Suprapubic skin (tissue), 4 donors: ENCODE measurements around the gene FAM170B.

Experiments used
- EP300 ChIP-seq: sonication (generic); formaldehyde crosslinking; IDR thresholded peaks from one replicate; pipeline ENCODE4 v1.6.1; 2017; ENCODE audit warnings: antibody characterized with exemption
- POLR2A ChIP-seq, 2 donors: fragments of 450-650 bp; IDR thresholded peaks; one replicate each; pipeline ENCODE4 v1.6.1; 2017; ENCODE audit warnings: antibody characterized with exemption in 2 of 2, mild to moderate bottlenecking in 2 of 2, moderate library complexity in 2 of 2
- POLR2AphosphoS5 ChIP-seq, 3 donors: sonication (generic); formaldehyde crosslinking; IDR thresholded peaks; one replicate each; pipeline ENCODE4 v1.6.1; 2017; ENCODE audit warnings: antibody characterized with exemption in 3 of 3
- TF ChIP-seq, protein P1 (sequence below), 2 donors: fragments of 200-600 bp in 1 of 2; fragments of 450-650 bp in 1 of 2; sonication (generic) in 1 of 2; IDR thresholded peaks; one replicate each; pipeline ENCODE4 v1.5.1; 2016 to 2019; ENCODE audit warnings: antibody characterized with exemption in 2 of 2, mild to moderate bottlenecking in 1 of 2, moderate library complexity in 1 of 2

DNA sequence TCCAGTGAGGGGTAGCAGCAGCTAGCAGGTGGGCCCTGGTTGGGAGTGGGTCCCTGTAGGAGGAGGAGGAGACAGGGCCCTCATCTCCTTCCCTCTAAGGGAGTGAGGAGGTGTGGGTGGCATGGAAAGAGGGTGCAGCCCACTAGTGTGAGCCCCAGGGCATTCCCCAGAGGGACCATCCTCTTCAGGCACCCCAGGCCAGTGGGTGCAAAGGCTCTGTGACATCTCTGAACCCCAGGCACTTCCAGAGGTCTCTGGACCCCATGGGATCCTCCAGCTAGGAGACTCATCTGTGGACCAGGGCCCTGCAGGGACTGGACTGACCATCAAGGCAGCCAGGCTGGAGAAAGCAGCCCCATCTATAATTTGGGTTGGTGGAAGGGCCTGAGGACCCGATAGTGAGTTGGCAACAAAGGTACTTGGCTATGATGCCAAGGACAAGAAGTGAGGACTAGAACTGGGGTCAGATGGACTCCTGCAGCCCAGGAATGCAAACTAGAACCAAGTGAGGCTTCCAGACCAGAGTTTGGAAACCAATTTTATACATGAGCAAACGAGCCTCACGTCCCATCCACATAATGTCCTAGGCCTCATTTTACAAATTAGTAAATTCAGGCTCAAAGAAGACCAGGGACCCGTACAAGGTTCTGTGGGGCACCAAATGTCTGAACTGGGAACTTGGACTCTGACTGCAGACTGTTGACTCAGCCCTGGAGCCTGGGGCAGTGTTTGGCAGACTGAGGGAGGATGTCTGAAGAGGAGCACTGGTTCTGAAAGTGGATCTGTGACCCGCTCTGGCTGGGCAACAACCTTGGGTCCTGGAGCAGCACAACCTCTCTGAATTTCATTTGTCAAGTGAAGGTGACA lies 17.1 kb downstream of the FAM170B start:
- TF ChIP-seq, protein P1, sequence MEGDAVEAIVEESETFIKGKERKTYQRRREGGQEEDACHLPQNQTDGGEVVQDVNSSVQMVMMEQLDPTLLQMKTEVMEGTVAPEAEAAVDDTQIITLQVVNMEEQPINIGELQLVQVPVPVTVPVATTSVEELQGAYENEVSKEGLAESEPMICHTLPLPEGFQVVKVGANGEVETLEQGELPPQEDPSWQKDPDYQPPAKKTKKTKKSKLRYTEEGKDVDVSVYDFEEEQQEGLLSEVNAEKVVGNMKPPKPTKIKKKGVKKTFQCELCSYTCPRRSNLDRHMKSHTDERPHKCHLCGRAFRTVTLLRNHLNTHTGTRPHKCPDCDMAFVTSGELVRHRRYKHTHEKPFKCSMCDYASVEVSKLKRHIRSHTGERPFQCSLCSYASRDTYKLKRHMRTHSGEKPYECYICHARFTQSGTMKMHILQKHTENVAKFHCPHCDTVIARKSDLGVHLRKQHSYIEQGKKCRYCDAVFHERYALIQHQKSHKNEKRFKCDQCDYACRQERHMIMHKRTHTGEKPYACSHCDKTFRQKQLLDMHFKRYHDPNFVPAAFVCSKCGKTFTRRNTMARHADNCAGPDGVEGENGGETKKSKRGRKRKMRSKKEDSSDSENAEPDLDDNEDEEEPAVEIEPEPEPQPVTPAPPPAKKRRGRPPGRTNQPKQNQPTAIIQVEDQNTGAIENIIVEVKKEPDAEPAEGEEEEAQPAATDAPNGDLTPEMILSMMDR (IDR thresholded peaks at IDR 0.05), result no peak
- no peak for TF ChIP-seq POLR2AphosphoS5 (IDR thresholded peaks at IDR 0.05)
- TF ChIP-seq POLR2A (IDR thresholded peaks at IDR 0.05), result no peak
- TF ChIP-seq EP300, result no peak
